GM18867 (cell line): Measurements from ENCODE around the gene SERTAD2.

Experiments used
- ATAC-seq: cut with Tn5 transposase; IDR thresholded peaks from one replicate; pipeline ENCODE4 v1.9.1; 2021; ENCODE audit warnings: mild to moderate bottlenecking, moderate library complexity; ENCODE audit not compliant: unreplicated experiment

Gene SERTAD2

GRCh38 chr2:64629875-64630274 is 23.8 kb downstream of the SERTAD2 start:
- ATAC-seq: no peak

DNA sequence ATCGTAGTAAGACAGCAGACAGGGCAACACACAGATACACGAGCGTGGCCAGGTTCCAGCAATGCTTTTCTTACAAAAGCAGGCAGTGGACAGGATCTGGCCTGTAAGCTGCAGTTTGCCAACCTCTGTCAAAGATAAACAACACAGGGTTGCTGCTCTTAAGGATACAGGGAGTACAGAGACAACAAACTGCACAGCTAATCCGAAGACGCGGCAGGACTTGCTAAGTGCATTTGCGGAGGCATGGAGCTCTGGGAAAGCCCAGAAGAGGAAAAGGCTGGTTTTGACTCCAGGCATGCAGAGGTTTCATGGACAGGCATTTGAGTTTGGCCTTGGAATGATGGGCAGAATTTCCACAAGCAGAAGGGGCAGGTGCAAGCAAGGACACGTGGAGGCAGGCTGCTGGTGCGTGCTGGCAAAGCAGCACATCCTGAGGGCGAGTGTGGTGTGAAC is 24.4 kb downstream of the SERTAD2 start:
- ATAC-seq: no peak

DNA sequence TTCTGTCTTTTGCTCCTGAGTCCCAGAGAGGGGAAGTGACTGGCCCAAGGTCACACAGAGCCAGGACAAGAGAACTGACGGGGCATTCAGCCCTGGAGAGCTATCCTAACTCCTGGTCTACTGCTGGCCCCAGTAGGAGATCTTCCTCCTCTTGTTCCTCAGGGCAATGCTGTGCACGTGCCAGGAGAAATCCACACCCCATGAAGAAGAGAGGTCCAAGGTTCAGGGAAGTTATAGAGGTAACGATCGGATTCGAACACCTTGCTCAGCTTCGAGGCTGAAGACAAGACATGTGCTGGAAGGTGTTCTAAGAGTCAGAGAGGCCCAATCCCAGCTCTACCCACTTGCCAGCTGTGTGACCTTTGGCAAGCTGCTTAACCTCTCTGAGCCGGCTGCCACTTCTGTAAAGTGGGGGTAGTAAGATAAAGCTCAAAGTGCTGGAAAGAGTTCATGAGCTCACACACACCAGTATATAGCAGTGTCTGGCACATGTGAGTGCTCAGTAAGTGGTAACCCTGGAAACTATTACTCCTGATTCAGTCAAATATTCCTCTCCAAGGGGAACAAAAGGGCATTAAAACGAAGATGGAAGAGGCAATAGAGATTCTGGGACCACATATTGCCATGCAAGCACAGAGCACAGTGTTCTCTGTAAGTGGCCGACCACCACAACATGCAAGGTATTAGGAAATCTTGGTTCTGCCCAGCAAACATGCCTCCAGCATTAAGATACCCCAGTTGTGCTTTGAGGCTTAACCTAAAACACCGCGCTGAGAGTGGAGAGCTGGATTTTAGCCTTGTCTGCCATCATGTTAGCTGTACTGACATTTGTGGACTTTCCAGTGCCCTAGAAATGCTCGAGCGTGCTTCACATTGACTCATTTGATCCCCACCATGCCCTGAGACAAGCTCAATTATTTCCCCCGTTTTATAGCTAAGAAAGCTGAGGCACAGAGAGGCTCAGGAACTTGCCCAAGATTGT is 25.6 kb downstream of the SERTAD2 start:
- ATAC-seq: no peak

DNA sequence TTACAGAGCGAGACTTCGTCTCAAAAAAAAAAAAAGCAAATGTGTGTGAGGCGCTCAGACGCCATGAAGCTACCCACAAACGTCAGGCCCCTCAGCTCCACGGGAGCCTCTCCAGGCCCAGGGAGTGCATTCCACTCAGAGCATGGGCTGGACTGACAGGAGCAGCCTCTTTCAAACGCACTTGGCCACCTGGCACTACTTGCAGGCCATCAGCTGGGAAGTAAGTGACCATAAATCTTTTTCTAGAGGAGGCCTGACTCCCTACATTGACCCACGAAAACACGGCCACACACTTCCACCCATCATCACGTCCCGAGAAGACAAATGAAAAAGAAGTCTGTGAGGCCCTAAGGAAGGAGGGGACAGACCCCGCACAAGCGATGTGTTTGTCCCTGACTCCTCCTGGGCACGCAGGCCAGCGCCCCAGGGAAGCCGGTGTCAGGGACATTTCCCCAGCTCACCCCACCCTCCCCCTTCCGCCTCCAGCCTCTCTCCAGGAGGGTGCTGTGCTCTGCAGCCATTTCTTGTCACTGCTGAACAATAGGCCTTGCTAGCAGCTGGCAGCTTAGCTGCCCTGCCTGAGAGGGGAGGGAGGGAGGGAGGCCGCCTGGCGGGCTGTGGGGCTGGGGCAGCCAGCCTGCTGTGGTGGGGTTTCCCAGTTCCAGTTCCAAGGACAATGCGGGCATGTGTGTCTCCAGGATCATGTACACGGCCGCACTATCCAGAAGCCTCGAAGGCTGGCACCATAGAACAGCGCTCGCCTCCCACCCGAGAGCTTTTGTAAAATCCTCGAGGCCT is 26.6 kb downstream of the SERTAD2 start:
- ATAC-seq: no peak

DNA sequence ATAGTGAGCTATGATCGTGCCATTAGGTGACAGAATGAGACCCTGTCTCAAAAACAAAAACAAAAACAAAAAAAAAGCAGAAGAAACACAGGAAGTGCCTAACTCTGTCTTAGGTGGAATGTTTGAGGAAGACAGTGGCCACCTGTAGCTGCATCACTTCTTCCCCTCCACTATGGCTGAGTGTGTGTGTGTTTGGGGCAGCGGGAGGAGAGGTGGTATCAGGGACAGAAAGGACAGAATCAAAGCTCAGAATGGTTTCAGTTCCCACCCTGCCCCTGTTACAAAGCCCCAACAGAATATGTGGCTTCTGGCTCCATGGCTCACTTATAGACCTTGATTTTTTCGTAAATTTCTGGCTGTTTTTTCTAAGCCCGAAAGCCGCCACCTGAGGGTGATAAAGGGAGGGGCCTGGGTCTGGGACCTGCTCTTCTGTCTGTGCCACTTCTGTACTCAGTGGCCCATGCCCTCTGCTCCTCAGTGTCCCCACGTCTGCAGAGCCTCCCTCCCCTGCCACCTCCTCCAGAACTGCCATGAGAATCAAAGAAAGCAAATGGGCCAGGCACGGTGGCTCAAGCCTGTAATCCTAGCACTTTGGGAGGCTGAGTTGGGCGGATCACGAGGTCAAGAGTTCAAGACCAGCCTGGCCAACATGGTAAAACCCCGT is 27.4 kb downstream of the SERTAD2 start:
- ATAC-seq: no peak

- no peak for ATAC-seq
Observed at GRCh38 chr2:64625299-64626145, 28.2 kb downstream of the SERTAD2 start.

DNA sequence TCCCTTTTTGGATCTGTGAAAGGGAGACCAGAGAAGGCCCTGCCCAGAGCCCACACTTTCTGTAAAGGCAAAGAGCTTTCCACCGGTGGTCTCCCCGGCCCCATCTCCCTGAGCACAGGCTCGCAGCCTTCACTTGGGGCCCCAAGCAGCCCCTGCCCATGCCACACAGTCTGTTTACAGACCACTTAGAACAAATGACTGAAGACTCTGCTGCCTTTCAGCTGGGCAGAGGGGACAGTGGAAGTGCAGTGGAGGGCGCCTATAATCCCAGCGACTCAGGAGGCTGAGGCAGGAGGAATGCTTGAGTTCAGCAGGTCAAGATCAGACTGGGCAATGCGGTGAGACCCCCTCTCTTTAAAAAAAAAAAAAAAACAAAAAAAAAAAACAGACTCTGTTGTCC is 28.9 kb downstream of the SERTAD2 start:
- ATAC-seq: no peak

- ATAC-seq: no peak
Observed at GRCh38 chr2:64624108-64624610, 29.6 kb downstream of the SERTAD2 start.

DNA sequence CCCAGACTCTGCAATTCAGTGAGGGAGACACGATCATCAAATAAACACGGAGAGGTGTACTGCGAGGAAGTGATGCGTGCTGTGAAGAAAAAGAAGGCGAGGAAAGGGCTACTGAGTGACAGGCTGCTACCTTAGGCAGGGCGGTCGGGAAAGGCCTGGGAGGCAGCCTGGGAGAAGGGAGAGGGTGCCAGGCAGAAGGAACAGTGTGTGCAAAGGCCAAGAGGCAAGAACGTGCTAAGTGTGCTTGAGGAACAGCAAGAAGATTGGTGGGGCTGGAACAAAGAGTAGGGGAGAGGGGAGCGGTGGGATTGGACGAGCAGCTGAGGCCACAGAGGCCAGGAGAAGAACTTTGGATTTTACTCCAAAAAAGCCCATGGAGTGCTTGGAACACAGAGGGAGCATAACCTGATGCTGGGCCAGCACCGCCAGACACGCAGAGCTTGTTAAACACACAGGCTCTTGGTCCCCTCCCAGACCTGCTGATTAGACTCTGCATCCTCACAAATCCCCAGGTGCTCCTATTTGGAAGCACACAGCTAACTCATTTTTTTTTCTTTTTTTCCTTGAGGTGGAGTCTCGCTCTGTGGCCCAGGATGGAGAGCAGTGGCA is 30.4 kb downstream of the SERTAD2 start:
- no peak for ATAC-seq

GRCh38 chr2:64622443-64623241 is 31.1 kb downstream of the SERTAD2 start:
- ATAC-seq: no peak

DNA sequence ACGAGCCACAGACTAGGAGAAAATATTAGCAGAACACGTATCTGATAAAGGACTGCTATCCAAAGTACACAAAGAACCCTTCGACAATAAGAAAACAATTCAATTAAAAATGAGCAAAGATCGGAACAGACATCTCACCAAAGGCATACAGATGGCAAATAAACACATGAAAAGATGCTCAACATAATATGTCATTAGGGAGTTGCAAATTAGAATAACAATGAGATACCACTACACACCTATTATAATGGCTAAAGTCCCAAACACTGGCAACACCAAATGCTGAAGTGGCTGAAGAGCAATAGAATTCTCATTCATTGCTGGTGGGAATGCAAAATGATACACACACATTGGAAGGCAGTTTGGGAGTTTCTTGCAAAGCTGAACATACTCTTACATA is 33.1 kb downstream of the SERTAD2 start:
- no peak for ATAC-seq

DNA sequence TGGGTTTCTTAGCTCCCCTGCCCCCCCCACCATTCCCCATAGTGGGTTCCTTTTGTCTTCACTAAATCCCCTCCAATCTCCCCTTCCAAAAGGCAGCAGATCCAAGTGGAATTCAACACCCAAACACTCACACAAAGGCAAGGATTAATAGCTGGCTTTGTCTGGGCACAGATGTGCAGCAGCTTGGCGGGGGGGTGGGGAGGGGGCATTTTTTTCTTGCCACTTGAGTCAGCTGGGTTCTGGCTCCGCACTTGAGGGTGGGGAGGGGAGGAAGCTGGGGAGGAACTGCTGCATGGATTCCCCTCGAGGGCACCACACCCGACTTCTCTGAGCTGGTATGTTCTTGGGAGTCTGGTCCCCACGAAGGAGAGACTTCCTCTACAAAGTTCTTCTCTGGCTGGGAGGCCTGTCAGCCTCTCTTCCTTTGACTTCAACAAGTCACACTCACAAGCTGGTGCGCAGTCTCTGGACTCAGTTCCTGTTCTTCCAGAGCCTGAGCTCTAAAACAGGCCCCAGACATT is 36.0 kb downstream of the SERTAD2 start:
- no peak for ATAC-seq

- no peak for ATAC-seq
Observed at GRCh38 chr2:64615844-64616536, 37.7 kb downstream of the SERTAD2 start.

DNA sequence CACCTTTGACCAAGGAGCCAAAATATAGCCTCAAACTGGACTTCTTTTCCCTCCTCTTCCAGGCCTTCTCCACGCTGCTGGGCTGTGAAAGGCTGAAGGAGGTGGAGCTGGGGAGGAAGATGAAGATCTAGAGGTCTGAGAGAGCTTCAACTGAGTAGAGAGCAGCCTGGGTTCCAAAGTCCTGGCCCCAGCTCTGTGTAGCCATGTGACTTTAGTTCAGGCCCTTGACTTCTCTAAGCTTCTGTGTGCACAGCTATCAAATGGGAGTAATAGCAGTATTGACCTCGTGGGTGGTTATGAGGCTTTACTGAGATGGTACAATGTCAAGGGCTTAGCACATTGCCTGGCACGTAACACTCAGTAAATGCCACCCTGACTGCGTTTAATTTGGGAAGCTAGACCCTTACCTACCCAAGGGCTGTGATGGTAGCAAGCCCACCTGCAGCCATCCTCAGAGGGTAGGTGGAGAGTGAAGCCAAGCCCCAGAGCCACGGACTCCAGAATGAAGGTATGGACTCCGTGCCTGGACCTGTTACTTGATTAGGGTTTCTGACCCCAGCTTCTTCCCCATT is 38.4 kb downstream of the SERTAD2 start:
- no peak for ATAC-seq

DNA sequence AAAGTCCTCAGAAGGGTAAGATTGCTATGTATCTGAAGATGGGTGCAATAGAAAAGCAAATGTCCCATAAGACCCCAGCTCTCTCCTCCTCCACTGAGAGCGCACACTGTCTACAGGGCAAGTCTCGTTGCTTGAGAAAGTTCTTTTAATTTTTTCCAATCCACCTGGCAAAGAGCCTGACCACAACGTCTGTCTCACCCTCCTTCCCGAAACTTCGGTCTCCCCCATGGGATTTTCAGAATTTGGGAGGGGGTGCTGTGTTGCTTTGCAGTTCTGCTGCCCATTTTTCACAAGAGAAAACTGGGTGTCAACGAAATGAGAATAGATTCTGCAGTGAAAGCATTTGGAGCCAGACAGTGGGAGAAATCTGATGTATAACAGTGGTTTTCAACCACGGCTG is 40.4 kb downstream of the SERTAD2 start:
- ATAC-seq: no peak

GRCh38 chr2:64612575-64613195 is 41.0 kb downstream of the SERTAD2 start:
- no peak for ATAC-seq

- no peak for ATAC-seq
Observed at GRCh38 chr2:64610316-64610855, 43.3 kb downstream of the SERTAD2 start.
